Osteocyte (in vitro differentiated cells): ENCODE data around the gene HPX. TPM values are rescaled to one million over a fixed set of nuclear protein-coding genes. Genes with fewer than 3 reads are reported as not detected.
A peak's percentile ranks its signal among the peaks of the same experiment; 100 is the strongest.

Experiments used
- DNase-seq: peaks from one replicate; pipeline ENCODE4 v3.0.0; 2021; ENCODE audit warnings: mixed read lengths; ENCODE audit not compliant: unreplicated experiment; ENCODE audit errors: extremely low spot score
- H3K27ac Mint-ChIP-seq: one replicate; pipeline ENCODE4 v1.8.0; 2021; ENCODE audit warnings: mild to moderate bottlenecking, mixed read lengths; ENCODE audit not compliant: unreplicated experiment
- H3K27me3 Mint-ChIP-seq: one replicate; pipeline ENCODE4 v1.8.0; 2021; ENCODE audit warnings: mixed read lengths; ENCODE audit not compliant: unreplicated experiment
- H3K36me3 Mint-ChIP-seq: one replicate; pipeline ENCODE4 v1.8.0; 2021; ENCODE audit warnings: mixed read lengths; ENCODE audit not compliant: unreplicated experiment
- H3K4me1 Mint-ChIP-seq: one replicate; pipeline ENCODE4 v1.8.0; 2021; ENCODE audit warnings: mixed read lengths; ENCODE audit not compliant: unreplicated experiment
- H3K4me3 Mint-ChIP-seq: one replicate; pipeline ENCODE4 v1.8.0; 2021; ENCODE audit warnings: mild to moderate bottlenecking, moderate library complexity, mixed read lengths; ENCODE audit not compliant: unreplicated experiment
- H3K9me3 Mint-ChIP-seq: one replicate; pipeline ENCODE4 v1.8.0; 2021; ENCODE audit warnings: mixed read lengths; ENCODE audit not compliant: unreplicated experiment
- total RNA-seq: library from RNA; stranded (reverse); gene quantifications from 2 replicates; pipeline ENCODE4 v1.2.1, GENCODE V29; 2021
- TF ChIP-seq, protein P1 (sequence below): fragments of 200-600 bp; sonication (generic); IDR thresholded peaks from 2 replicates; pipeline ENCODE4 v1.5.0; 2021; ENCODE audit warnings: antibody characterized with exemption, mild to moderate bottlenecking, moderate library complexity

The HPX gene
- total RNA-seq, 1 donor from 2014 or later = 1.9 TPM

DNA sequence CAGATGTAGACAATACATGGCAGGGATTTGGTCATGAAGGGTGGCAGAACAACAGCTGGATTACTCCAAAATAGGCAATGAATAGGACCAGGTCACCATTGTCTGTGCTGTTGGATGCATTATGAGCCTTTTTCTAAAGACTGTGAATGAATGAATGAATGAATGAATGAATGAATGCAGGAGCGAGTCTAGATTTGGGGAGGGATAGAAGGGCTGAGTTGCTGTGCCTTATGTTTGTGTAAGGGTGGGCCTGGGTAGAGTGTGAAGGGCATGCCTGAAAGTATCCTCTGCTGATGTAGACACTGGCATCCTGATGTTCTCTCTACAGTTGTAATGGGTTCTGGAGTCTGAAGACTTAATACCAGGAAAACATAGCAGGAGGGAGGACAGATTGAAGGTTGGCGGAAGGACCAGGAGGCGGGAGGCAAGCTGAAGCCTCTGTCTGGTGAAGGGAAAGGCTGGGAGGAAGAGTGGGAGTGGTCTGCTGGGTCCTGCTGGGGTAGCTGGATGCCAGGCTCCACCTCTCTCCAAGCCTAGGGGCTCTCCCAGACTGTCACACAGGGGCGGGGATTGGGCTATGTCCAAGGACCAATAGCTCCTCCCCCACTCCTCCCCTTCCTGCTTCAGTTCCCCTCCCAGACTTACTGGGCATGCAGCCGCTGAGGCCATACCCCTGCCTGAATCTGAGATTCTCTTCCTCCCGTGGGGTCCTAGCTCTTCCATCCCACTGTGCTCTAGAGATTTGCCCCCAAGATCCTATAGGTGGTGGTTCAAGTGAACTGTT, 28.1 kb upstream of the HPX start:
- Mint-ChIP-seq H3K36me3 (peaks cover 14% of the 10 kb centered on the region), H3K27ac (no peak overlapping the region), H3K9me3 (no peaks in the 10 kb centered on the region), H3K27me3 (no peaks in the 10 kb centered on the region), H3K4me3 (no peak overlapping the region), H3K4me1 (peaks cover 16% of the 10 kb centered on the region)
- TF ChIP-seq, protein P1, sequence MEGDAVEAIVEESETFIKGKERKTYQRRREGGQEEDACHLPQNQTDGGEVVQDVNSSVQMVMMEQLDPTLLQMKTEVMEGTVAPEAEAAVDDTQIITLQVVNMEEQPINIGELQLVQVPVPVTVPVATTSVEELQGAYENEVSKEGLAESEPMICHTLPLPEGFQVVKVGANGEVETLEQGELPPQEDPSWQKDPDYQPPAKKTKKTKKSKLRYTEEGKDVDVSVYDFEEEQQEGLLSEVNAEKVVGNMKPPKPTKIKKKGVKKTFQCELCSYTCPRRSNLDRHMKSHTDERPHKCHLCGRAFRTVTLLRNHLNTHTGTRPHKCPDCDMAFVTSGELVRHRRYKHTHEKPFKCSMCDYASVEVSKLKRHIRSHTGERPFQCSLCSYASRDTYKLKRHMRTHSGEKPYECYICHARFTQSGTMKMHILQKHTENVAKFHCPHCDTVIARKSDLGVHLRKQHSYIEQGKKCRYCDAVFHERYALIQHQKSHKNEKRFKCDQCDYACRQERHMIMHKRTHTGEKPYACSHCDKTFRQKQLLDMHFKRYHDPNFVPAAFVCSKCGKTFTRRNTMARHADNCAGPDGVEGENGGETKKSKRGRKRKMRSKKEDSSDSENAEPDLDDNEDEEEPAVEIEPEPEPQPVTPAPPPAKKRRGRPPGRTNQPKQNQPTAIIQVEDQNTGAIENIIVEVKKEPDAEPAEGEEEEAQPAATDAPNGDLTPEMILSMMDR = no peak
- DNase-seq = peak; percentile 96

DNA sequence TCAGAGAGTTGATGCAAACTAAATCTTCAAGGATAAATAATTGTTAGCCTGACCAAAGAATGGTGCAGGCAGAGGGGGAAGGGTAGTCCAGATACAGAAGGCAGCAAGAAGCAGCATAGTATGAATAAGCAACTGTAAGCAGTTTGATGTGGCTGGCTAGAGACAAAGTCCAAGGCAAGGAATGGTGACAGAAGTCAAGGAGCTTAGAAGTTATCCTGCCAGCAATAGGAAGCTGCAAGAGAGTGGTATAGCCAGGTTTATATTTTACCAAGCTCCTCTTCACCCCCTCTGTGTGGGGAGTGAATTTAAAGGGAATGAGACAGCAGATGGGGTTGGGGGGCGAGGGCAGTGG, 18.3 kb upstream of the HPX start:
- Mint-ChIP-seq H3K4me1 (no peaks in the 10 kb centered on the region), H3K27ac (no peak overlapping the region), H3K36me3 (peaks cover 29% of the 10 kb centered on the region), H3K9me3 (no peaks in the 10 kb centered on the region), H3K27me3 (no peaks in the 10 kb centered on the region), H3K4me3 (no peak overlapping the region)
- no peak for DNase-seq
- TF ChIP-seq, protein P1 = no peak

DNA sequence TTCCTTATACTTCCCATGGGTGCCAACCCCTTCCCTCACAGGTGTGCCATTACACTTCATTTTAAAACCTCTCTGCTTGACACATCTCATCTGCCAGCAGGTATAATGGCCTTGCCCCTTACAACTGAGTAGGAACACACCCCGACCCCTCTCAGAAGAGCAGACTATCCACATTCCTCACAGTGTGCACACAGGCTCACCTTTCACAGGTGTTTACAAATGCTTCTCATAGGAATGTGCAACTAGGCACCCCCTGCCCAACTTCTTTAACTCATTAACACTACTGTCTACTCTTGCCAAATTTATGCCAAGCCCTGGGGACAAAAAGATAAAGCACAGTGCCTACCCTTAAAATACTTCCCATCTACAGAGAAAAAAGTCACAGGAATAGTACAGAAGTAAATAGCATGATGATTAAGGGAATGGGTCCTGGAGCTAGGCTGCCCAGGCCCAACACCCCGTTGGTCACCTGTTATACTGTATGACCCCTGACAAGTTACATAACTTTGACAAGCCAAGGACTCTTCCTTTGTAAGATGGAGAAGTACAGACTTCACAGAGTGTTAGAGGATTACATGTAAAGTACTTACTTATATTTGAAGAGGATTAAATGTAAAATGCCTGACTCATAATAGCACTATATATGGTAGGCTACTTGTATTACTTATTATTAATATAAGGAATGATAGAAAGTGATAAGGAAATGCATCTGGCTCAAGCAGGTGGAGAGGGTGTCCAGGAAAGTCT, 17.7 kb upstream of the HPX start:
- no peak overlapping the region for H3K4me3 Mint-ChIP-seq
- TF ChIP-seq, protein P1 = no peak
- no peak for DNase-seq
- H3K4me1 Mint-ChIP-seq = no peaks in the 10 kb centered on the region
- H3K9me3 Mint-ChIP-seq = no peaks in the 10 kb centered on the region
- peaks cover 28% of the 10 kb centered on the region for H3K36me3 Mint-ChIP-seq
- no peaks in the 10 kb centered on the region for H3K27me3 Mint-ChIP-seq
- no peak overlapping the region for H3K27ac Mint-ChIP-seq

DNA sequence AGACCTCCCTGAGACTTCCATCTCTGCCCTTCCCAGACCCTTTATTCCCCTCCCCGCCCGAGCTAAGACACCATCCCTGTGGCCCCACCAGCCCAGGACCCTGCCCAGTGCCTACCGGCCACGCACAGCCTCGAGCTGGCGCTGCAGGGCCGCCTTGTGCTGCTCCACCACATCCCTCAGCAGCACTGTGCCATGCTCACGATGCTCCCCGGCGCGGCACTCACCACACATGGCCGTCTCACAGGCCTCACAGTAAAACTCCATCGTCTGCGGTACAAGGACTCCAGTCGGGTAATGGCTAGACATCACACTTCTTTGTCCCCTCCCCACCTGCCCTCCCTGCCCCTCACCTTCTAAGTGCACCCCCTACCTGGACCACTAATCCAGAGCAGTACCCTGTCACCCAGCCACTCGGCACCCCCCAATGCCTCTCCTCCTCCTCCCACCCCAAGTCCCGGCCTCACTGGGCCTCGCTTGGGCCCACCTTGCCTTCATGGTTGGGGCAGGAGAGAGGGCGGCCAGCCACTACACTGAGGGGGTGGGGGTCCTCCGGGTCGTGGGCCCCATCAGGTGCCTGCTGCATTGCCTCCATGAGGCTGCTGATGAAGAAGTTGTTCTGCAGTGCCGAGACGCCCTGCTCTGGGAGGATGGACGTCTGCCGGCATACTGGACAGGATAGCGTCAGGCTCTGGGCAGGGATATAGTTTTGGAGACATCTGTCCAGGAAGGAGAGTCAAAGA, 17.0 kb upstream of the HPX start:
- H3K9me3 Mint-ChIP-seq = no peaks in the 10 kb centered on the region
- no peak overlapping the region for H3K27ac Mint-ChIP-seq
- no peaks in the 10 kb centered on the region for H3K27me3 Mint-ChIP-seq
- H3K4me1 Mint-ChIP-seq = no peaks in the 10 kb centered on the region
- no peak for DNase-seq
- H3K36me3 Mint-ChIP-seq = peaks cover 30% of the 10 kb centered on the region
- no peak overlapping the region for H3K4me3 Mint-ChIP-seq
- TF ChIP-seq, protein P1 = no peak
